K562 (cell line): ENCODE measurements around the gene PTK6. TPM values are rescaled to one million over a fixed set of nuclear protein-coding genes. Genes with fewer than 3 reads are reported as not detected.

ENCODE experiments used
- ATAC-seq: fragments of 200-7000 bp; cut with Tn5 transposase; 3 replicates; pipeline ENCODE4 v1.9.1; 2020; ENCODE audit warnings: moderate library complexity
- BruUV-seq: library from RNA; stranded (reverse); fragments of 400-500 nt; replicated peaks from 2 replicates; lab custom pipeline; 2021; lab: Mats Ljungman, UMichigan
- CTCF ChIA-PET: fragments of 300-600 bp; formaldehyde crosslinking; extraction: SDS; loops from one replicate; lab custom pipeline; 2021; ENCODE audit warnings: low intra/inter-chr PET ratio; lab: Yijun Ruan, JAX
- POLR2A ChIA-PET: fragments of 300-600, 350-650 bp; sonication (Branson Sonifier 250); formaldehyde crosslinking; extraction: SDS; loops from one replicate; lab custom pipeline; 2021; ENCODE audit warnings: antibody characterized with exemption, inconsistent platforms; lab: Yijun Ruan, JAX
- DNase-seq, 4 experiments: peaks; one replicate each; pipeline versions ENCODE4 v3.0.0 to v3.0.0-alpha.2; 2011 to 2018; ENCODE audit warnings: low spot score in 3 of 4, mixed read lengths in 3 of 4; ENCODE audit errors: extremely low read depth in 1 of 4
- FAIRE-seq: peaks from 2 replicates; lab custom pipeline; 2011; peaks lifted over from hg19 to GRCh38; lab: Jason Lieb, UNC
- H2AFZ ChIP-seq: 2 replicates; pipeline ENCODE4 v1.6.0; 2011; ENCODE audit warnings: low read depth, low read length, control low read depth, inconsistent platforms
- H3K27ac ChIP-seq: fragments of 200-600 bp; 3 replicates; pipeline ENCODE4 v1.8.0; 2011; ENCODE audit warnings: low read depth, mild to moderate bottlenecking, control low read depth, inconsistent platforms, low read length, moderate library complexity, mixed read lengths; ENCODE audit errors: extremely low read depth
- H3K27me3 ChIP-seq, 2 experiments: fragments of 300-600 bp in 1 of 2; 2 replicates in 1 of 2; 3 replicates in 1 of 2; pipeline versions ENCODE4 v1.6.0 to v1.8.0; 2011; ENCODE audit warnings: inconsistent platforms in 2 of 2, low read length in 2 of 2, mild to moderate bottlenecking in 1 of 2, mixed read lengths in 1 of 2, moderate library complexity in 1 of 2; ENCODE audit not compliant: control insufficient read depth in 2 of 2, insufficient read depth in 2 of 2
- H3K36me3 ChIP-seq: fragments of 300-600 bp; 3 replicates; pipeline ENCODE4 v1.8.0; 2011; ENCODE audit warnings: mild to moderate bottlenecking, low read length, inconsistent platforms; ENCODE audit not compliant: control insufficient read depth, insufficient read depth
- H3K4me1 ChIP-seq, 2 experiments: fragments of 200-600 bp in 1 of 2; replicated peaks in 1 of 2; 2 replicates in 1 of 2; 3 replicates in 1 of 2; pipeline versions ENCODE4 v1.5.1 to v1.8.0; 2011; ENCODE audit warnings: inconsistent platforms in 2 of 2, low read length in 2 of 2, mild to moderate bottlenecking in 1 of 2, mixed read lengths in 1 of 2, moderate library complexity in 1 of 2; ENCODE audit not compliant: control insufficient read depth in 2 of 2, insufficient read depth in 2 of 2
- H3K4me2 ChIP-seq: 2 replicates; pipeline ENCODE4 v1.6.1; 2011; ENCODE audit warnings: low read length, control low read depth, inconsistent platforms, mixed read lengths; ENCODE audit not compliant: insufficient read depth
- H3K4me3 ChIP-seq: fragments of 200-600 bp; sonication (generic), shearing (Covaris generic); 2 replicates; pipeline ENCODE4 v1.5.1; 2016; ENCODE audit warnings: control low read depth, inconsistent platforms
- H3K79me2 ChIP-seq: fragments of 200-600 bp; 3 replicates; pipeline ENCODE4 v1.8.0; 2011; ENCODE audit warnings: low read length, inconsistent platforms; ENCODE audit not compliant: control insufficient read depth, insufficient read depth
- H3K9ac ChIP-seq, 2 experiments: 2 replicates each; pipeline versions ENCODE4 v1.6.0 to v1.6.1; 2011; ENCODE audit warnings: low read depth in 2 of 2, low read length in 2 of 2, control low read depth in 1 of 2, inconsistent platforms in 1 of 2, mild to moderate bottlenecking in 1 of 2, mixed read lengths in 1 of 2; ENCODE audit not compliant: insufficient read depth in 1 of 2
- H3K9me1 ChIP-seq: one replicate; pipeline ENCODE4 v1.6.0; 2011; ENCODE audit warnings: inconsistent platforms, mild to moderate bottlenecking, low read length, moderate library complexity; ENCODE audit not compliant: control insufficient read depth, insufficient read depth
- H3K9me3 ChIP-seq: replicated peaks from 2 replicates; pipeline ENCODE4 v1.5.1; 2011; ENCODE audit warnings: low read depth, low read length, inconsistent platforms; ENCODE audit not compliant: control insufficient read depth, insufficient read depth
- H4K20me1 ChIP-seq: replicated peaks from 2 replicates; pipeline ENCODE4 v1.6.1; 2011; ENCODE audit warnings: low read length, inconsistent platforms, mixed read lengths; ENCODE audit not compliant: control insufficient read depth, insufficient read depth
- CTCFL ChIP-seq: IDR thresholded peaks from 2 replicates; pipeline ENCODE4 v1.6.1; 2011; ENCODE audit warnings: borderline replicate concordance, low read depth, mild to moderate bottlenecking, moderate library complexity, low read length; ENCODE audit not compliant: insufficient read depth, poor library complexity, severe bottlenecking
- KDM5B ChIP-seq: fragments of 200-600 bp; sonication (generic); IDR thresholded peaks from 2 replicates; pipeline ENCODE4 v1.6.1; 2012; ENCODE audit warnings: low read depth, mild to moderate bottlenecking, moderate library complexity, low read length, control low read depth, inconsistent platforms; ENCODE audit not compliant: insufficient replicate concordance
- POU5F1 ChIP-seq: fragments of 150-350 bp; IDR thresholded peaks from 2 replicates; pipeline ENCODE4 v1.6.1; 2014; ENCODE audit warnings: borderline replicate concordance, low read length, low read depth, mild to moderate bottlenecking; ENCODE audit not compliant: partially characterized antibody
- TGIF2 ChIP-seq: sonication (generic); formaldehyde crosslinking; IDR thresholded peaks from 2 replicates; pipeline ENCODE4 v1.8.1; 2022; ENCODE audit warnings: mild to moderate bottlenecking, missing genetic modification reagents, moderate library complexity
- WGBS: fragments of 100-300 bp; shearing (Covaris generic); methylation state at CpG from one replicate; pipeline ENCODE4 v1.1.6; 2016; ENCODE audit warnings: low coverage, mixed read lengths; ENCODE audit not compliant: insufficient coverage; ENCODE audit errors: missing lambda C conversion rate; 5-methylcytosine and 5-hydroxymethylcytosine counted together
- in situ Hi-C: fragments of 300-500 bp; cut with MboI; formaldehyde crosslinking; loops from 4 replicates; pipeline ENCODE4 v1.15.0; 2018; ENCODE audit warnings: inconsistent platforms, mixed read lengths
- intact Hi-C: fragments of 100-400 bp; cut with micrococcal nuclease; formaldehyde crosslinking; loops from 2 replicates; pipeline ENCODE4 v1.14.2; 2022
- polyA plus RNA-seq, 8 experiments: library from polyadenylated mRNA; depleted of rRNA in 4 of 8; stranded (reverse) in 5 of 8; unstranded in 3 of 8; fragments of >200 nt; fragmentation: Nextera tagmentation in 2 of 8; fragmentation: Illumina TruSeq in 1 of 8; extraction: Ambion mirVana in 2 of 8; extraction: Trizol in 1 of 8; gene quantifications; 2 replicates each; pipeline versions ENCODE4 v1.2.1 to v1.2.3, GENCODE V29; 2011 to 2014; ENCODE audit warnings: inconsistent platforms in 1 of 8, missing spikeins in 1 of 8
- total RNA-seq, 7 experiments: library from RNA; depleted of rRNA in 6 of 7; stranded (reverse); fragments of >200 nt in 6 of 7; fragmentation: Illumina TruSeq in 2 of 7; extraction: Trizol in 2 of 7; gene quantifications; 2 replicates each; pipeline versions ENCODE4 v1.2.1 to v1.2.3, GENCODE V29; 2011 to 2021; ENCODE audit warnings: low replicate concordance in 1 of 7

Gene PTK6
- total and polyA plus RNA-seq, 9 of the 15 experiments (the other 6 are each of a cell fraction or from before 2014, with no cell fraction given): 0.07 TPM; not detected in 8

- ChIA-PET CTCF (no interaction called here), POLR2A (interaction anchor here (0.5 to 2.9 kb wide), 7 partner anchors 8 to 453 kb away, joined by 3 to 19 read pairs (median 3); partner anchors contain the start of genes PPDPF and PTK6)
- Histone ChIP-seq H3K36me3 (no peaks in the 10 kb centered on the region), H3K9me3 (no peaks in the 10 kb centered on the region), H3K79me2 (no peaks in the 10 kb centered on the region), H3K4me1 (peaks cover 0 to 43% of the 10 kb centered on the region in 2 experiments; a peak in 3 of 5 replicates), H3K9me1 (no peaks in the 10 kb centered on the region), H3K27ac (no peak overlapping the region), H2AFZ (no peak overlapping the region), H3K4me2 (no peak overlapping the region), H3K27me3 (peaks cover 0 to 36% of the 10 kb centered on the region in 2 experiments; a peak in 3 of 5 replicates), H3K4me3 (no peak overlapping the region), H4K20me1 (peaks cover 9% of the 10 kb centered on the region; the same call in 1 of the 2 replicates), H3K9ac (peak overlapping the region in 1 of 2 experiments; percentile 43; a peak in 1 of 4 replicates)
- intact Hi-C loops: no loop called here
- TF ChIP-seq KDM5B: peak; percentile 29
- TF ChIP-seq TGIF2 (CRISPR knock-in tag): no peak
- no peak for TF ChIP-seq CTCFL
- TF ChIP-seq POU5F1: no peak
- FAIRE-seq (peak; percentile 57), ATAC-seq (peak; percentile 17; the same call in 2 of the 3 replicates), DNase-seq (peak in 1 of 4 experiments; percentile 36)
- no TSS peak for BruUV-seq
- in situ Hi-C loops: no loop called here
- WGBS: 43% methylated on average over 26 of the region's 27 CpGs
Observed at GRCh38 chr20:63529180-63529860, 7.9 kb downstream of the PTK6 start.
